Stimulated activated CD4-positive, alpha-beta T cell treated with anti-CD3 and anti-CD28 coated beads, Interleukin-1b, Interleukin-23, amount 100 ng/mL, for 48 hours (primary cell): ENCODE results near the gene FBXL2.
A peak's percentile ranks its signal among the peaks of the same experiment; 100 is the strongest.
"Not testable (repeated sequence)": the region's sequence is repeated elsewhere in the genome, so short reads cannot be mapped to it uniquely, and the experiment has no call there.

Experiments
- DNase-seq: peaks from one replicate; pipeline ENCODE4 v3.0.0-alpha.2; 2020

Gene FBXL2

GRCh38 chr3:33388374-33389100 is 111.3 kb downstream of the FBXL2 start:
- DNase-seq, result no peak

GRCh38 chr3:33389908-33390307 is 112.7 kb downstream of the FBXL2 start:
- DNase-seq, result no peak

GRCh38 chr3:33391255-33391995 is 114.2 kb downstream of the FBXL2 start:
- no peak for DNase-seq

GRCh38 chr3:33392144-33392543 is 114.9 kb downstream of the FBXL2 start:
- DNase-seq, result no peak

- DNase-seq, result no peak
These were observed 115.5 kb downstream of the FBXL2 start for GRCh38 chr3:33392703-33393125.

- no peak for DNase-seq
These were observed 117.3 kb downstream of the FBXL2 start for GRCh38 chr3:33394403-33395054.

- DNase-seq, result no peak
These were observed 118.7 kb downstream of the FBXL2 start for GRCh38 chr3:33395900-33396299.

- no peak for DNase-seq
These were observed 121.2 kb downstream of the FBXL2 start for GRCh38 chr3:33398410-33398809.

- DNase-seq, result no peak
These were observed 124.5 kb downstream of the FBXL2 start for GRCh38 chr3:33401781-33402180.

- DNase-seq, result no peak
These were observed 125.7 kb downstream of the FBXL2 start for GRCh38 chr3:33402936-33403335.

GRCh38 chr3:33403756-33404155 is 126.5 kb downstream of the FBXL2 start:
- no peak for DNase-seq

GRCh38 chr3:33410816-33411215 is 133.6 kb downstream of the FBXL2 start:
- not testable (repeated sequence) for DNase-seq

GRCh38 chr3:33417066-33417673 is 139.9 kb downstream of the FBXL2 start:
- peak; percentile 30 for DNase-seq

- DNase-seq, result no peak
These were observed 142.7 kb downstream of the FBXL2 start for GRCh38 chr3:33419948-33420347.

- no peak for DNase-seq
These were observed 143.7 kb downstream of the FBXL2 start for GRCh38 chr3:33420966-33421365.

GRCh38 chr3:33424606-33425452 is 147.6 kb downstream of the FBXL2 start:
- no peak for DNase-seq

- no peak for DNase-seq
These were observed 148.2 kb downstream of the FBXL2 start for GRCh38 chr3:33425453-33425852.

- DNase-seq, result no peak
These were observed 148.8 kb downstream of the FBXL2 start for GRCh38 chr3:33426068-33426467.

GRCh38 chr3:33426630-33427317 is 149.5 kb downstream of the FBXL2 start:
- no peak for DNase-seq

GRCh38 chr3:33428734-33429133 is 151.5 kb downstream of the FBXL2 start:
- DNase-seq, result no peak

GRCh38 chr3:33429306-33429705 is 152.1 kb downstream of the FBXL2 start:
- DNase-seq, result not testable (repeated sequence)

GRCh38 chr3:33430061-33430460 is 152.8 kb downstream of the FBXL2 start:
- no peak for DNase-seq
